Left lung (tissue), 10 donors: ENCODE measurements around the gene PRSS8. TPM values are rescaled to one million over a fixed set of nuclear protein-coding genes. Genes with fewer than 3 reads are reported as not detected.
"Not testable (repeated sequence)": the region's sequence is repeated elsewhere in the genome, so short reads cannot be mapped to it uniquely, and the experiment has no call there.

Source experiments
- ATAC-seq: fragments of 200-7000 bp; cut with Tn5 transposase; one replicate; pipeline ENCODE4 v1.9.1; 2020; ENCODE audit warnings: moderate library complexity
- DNase-seq, 4 donors: peaks; one replicate each; pipeline ENCODE4 v3.0.0-alpha.2; 2013 to 2020
- H3K27ac ChIP-seq, 2 donors: fragments of 200-600 bp; sonication (generic) in 1 of 2; one replicate each; pipeline versions ENCODE4 v1.5.0 to v1.8.0; 2020 to 2021
- H3K27me3 ChIP-seq, 2 donors: fragments of 200-600 bp; sonication (generic) in 1 of 2; one replicate each; pipeline versions ENCODE4 v1.5.0 to v1.8.0; 2020 to 2021
- H3K36me3 ChIP-seq, 2 donors: fragments of 200-600 bp; sonication (generic) in 1 of 2; one replicate each; pipeline versions ENCODE4 v1.5.0 to v1.8.0; 2020 to 2021
- H3K4me1 ChIP-seq, 2 donors: fragments of 200-600 bp; one replicate each; pipeline ENCODE4 v1.8.0; 2021
- H3K4me3 ChIP-seq, 2 donors: fragments of 200-600 bp; sonication (generic) in 1 of 2; one replicate each; pipeline versions ENCODE4 v1.5.0 to v1.8.0; 2020 to 2021; ENCODE audit warnings: mild to moderate bottlenecking in 1 of 2
- H3K9me3 ChIP-seq, 2 donors: fragments of 200-600 bp; sonication (generic) in 1 of 2; one replicate each; pipeline versions ENCODE4 v1.5.0 to v1.8.0; 2020 to 2021
- intact Hi-C, 2 donors: fragments of 100-400 bp; cut with DNase I; formaldehyde crosslinking; loops; one replicate each; pipeline versions ENCODE4 v1.11.2 to v1.14.2; 2022
- polyA plus RNA-seq, 6 donors: library from polyadenylated mRNA; unstranded; fragments of 120-200 nt; gene quantifications; one replicate each; pipeline ENCODE4 v1.2.1, GENCODE V29; 2013; ENCODE audit not compliant: insufficient read length in 6 of 6
- total RNA-seq, 2 donors: library from RNA; stranded (reverse); fragmentation: NEBNext Ultra II Directional; extraction: Animal tissue kit (Norgen Biotek cat#: 25700); gene quantifications; one replicate each; pipeline ENCODE4 v1.2.1, GENCODE V29; 2021
- TF ChIP-seq, protein P1 (sequence below), 2 donors: fragments of 200-600 bp; sonication (generic) in 1 of 2; IDR thresholded peaks; one replicate each; pipeline versions ENCODE4 v1.5.0 to v1.8.0; 2021; ENCODE audit warnings: antibody characterized with exemption in 2 of 2
- donor health status: DM: no; HTN: yes; CAD: no.
- donor health status: DM: no; HTN: no; CAD: no.

PRSS8 gene
- total and polyA plus RNA-seq, 8 donors, result 61.2 to 129 (median 107) TPM

DNA sequence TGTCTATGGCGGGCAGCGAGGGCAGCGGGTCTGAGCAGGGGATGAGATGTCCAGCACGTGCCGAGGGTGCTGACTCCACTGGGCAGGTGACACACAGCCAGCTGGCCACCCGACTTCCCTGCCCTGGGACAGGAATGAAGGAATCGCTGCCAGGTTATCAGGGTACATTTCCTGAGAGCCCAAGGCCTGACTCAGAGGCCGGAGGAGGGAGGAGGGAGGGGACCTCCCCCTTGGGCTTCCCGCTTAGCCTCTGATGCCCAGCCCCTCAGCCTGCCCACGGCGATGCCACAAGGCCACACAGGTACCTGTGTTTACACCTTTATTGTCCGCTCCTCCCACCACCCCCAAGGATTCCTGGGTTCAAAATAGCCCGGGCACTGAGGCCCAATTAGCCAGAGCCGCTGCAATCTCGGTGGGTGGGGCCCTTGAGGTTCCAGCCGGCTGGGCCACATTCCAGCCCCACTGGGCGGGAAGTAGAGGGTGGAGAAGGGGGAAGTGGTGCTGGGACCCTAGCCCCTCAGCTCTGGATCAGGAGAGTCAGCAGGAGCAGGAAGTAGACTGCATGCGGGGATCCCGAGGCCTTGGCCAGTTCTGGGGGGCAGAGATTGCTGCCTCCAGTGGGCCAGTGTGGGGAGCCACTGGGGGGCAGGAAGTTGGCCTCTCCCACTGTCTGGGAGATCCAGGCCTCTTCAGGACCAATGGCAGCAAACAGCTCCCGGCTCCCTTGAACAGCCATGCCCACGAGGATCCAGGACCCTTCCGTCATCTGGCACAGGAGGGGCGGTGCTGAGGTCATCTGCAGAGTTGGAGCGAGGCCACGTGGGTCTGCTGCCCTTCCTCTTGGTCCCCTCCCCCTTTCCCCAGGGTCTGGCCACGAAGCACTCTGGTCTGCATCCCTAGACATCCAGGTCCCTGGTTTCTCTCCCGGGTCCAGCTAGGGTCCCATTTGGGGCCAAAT is 3.4 kb upstream of the PRSS8 start:
- Histone ChIP-seq H3K9me3 (no peaks in the 10 kb centered on the region), H3K4me3 (peak overlapping the region in 1 of 2 donors; percentile 14), H3K27ac (peak overlapping the region; percentile 66 to 69), H3K4me1 (peaks cover 8 to 51% of the 10 kb centered on the region in 2 donors), H3K27me3 (peaks cover 0 to 8% of the 10 kb centered on the region in 2 donors), H3K36me3 (no peaks in the 10 kb centered on the region)
- intact Hi-C loops, result no loop called here
- DNase-seq (peak in 3 of 4 donors; percentile 84 to 89 (median 85)), ATAC-seq (peak; percentile 35)
- TF ChIP-seq, protein P1, sequence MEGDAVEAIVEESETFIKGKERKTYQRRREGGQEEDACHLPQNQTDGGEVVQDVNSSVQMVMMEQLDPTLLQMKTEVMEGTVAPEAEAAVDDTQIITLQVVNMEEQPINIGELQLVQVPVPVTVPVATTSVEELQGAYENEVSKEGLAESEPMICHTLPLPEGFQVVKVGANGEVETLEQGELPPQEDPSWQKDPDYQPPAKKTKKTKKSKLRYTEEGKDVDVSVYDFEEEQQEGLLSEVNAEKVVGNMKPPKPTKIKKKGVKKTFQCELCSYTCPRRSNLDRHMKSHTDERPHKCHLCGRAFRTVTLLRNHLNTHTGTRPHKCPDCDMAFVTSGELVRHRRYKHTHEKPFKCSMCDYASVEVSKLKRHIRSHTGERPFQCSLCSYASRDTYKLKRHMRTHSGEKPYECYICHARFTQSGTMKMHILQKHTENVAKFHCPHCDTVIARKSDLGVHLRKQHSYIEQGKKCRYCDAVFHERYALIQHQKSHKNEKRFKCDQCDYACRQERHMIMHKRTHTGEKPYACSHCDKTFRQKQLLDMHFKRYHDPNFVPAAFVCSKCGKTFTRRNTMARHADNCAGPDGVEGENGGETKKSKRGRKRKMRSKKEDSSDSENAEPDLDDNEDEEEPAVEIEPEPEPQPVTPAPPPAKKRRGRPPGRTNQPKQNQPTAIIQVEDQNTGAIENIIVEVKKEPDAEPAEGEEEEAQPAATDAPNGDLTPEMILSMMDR (IDR thresholded peaks at IDR 0.05), result no peak

DNA sequence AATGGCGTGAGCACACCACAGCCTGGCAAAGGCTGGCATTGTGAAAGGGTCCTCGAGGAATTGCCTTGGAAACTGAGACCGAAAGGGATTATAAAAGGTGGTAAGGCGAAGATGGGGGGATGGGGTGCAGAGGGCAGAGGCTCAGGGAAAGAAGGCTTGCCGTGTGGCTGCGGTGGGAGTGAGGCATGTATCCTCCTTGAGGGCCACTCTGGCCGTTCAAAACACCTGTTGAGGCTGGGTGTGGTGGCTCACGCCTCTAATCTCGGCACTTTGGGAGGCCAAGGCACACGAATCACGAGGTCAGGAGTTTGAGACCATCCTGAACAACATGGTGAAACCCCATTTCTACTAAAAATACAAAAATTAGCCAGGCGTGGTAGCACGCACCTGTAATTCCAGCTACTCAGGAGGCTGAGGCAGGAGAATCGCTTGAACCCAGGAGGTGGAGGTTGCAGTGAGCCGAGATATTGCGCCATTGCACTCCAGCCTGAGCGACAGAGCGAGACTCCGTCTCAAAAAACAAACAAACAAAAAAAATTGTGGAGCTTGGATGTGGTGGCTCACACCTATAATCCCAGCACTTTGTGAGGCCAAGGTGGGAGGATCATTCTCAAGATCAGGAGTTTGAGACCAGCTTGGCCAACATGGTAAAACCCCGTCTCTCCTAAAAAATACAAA is 1.4 kb upstream of the PRSS8 start:
- ATAC-seq, intact Hi-C loops, H3K27me3 ChIP-seq, H3K4me3 ChIP-seq, H3K36me3 ChIP-seq, H3K9me3 ChIP-seq, H3K27ac ChIP-seq: not testable (repeated sequence)
- DNase-seq, result peak in 1 of 4 donors; percentile 33
- H3K4me1 ChIP-seq, result peaks cover 11 to 59% of the 10 kb centered on the region in 2 donors

DNA sequence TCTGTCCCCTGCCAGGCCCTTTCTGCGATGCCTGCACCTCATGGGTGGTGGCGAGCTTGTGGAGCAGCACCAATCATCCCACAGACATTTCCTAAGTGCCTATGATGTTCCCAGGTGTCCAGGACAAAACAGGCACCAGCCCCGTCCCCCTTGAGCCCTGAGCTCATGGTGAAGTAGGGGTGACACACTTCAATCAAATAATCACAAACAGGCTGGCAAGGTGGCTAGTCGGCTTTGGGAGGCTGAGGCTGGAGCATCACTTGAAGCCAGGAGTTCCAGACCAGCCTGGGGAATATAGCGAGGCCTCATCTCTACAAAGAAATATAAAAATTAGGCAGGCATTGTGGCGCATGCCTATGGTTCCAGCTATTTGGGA is 748 bp upstream of the PRSS8 start:
- intact Hi-C loops, result no loop called here
- Histone ChIP-seq H3K4me1 (peaks cover 4 to 59% of the 10 kb centered on the region in 2 donors), H3K9me3 (no peaks in the 10 kb centered on the region), H3K36me3 (peaks cover 0 to 13% of the 10 kb centered on the region in 2 donors), H3K4me3 (no peak overlapping the region), H3K27me3 (peaks cover 0 to 8% of the 10 kb centered on the region in 2 donors), H3K27ac (no peak overlapping the region)
- ATAC-seq, result no peak
- TF ChIP-seq, protein P1 (IDR thresholded peaks at IDR 0.05), result no peak
- peak in 1 of 4 donors; percentile 37 for DNase-seq

DNA sequence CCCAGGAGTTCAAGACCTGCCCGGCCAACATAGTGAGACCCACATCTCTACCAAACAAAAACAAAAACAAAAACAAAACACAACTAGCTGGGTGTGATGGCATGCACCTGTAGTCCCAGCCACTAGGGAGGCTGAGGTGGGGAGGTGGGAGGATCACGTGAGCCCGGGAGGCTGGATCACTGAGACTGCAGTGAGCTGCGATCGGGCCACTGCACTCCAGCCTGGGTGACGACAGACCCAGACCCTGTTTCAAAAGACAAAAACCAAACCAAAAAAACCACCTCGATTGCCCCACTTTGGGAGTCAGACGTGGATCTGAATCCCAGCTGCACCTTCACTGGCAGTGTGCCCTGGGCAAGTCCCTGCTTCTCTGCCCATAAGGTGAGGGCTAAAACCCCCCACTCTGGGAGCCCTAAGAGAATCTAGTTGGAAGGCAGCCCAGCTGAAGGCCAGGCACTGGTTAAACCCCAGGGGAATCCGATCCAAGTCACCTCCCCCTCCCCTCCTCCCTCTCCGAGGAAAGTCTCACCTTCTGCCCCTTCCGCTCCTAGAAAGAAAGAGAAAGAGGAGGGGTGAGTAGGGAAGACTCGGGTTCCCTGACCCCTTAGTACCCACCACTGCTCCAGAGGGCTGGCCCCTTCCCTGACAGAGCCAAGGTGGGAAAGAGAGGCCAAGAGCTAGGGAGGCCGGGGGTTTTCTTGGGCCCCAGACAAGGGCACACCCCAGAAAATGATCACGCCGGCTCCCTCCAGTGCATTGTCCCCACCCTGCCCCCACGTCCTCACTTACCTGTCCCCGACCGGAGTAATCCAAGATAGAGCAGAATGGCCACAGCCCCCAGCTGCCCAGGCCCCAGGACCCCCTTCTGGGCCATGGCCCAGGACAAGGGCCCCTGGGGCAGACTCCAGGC is 647 bp downstream of the PRSS8 start:
- peaks cover 0 to 8% of the 10 kb centered on the region in 2 donors for H3K27me3 ChIP-seq
- intact Hi-C loops, result no loop called here
- no peaks in the 10 kb centered on the region for H3K9me3 ChIP-seq
- peak overlapping the region; percentile 35 to 42 for H3K4me3 ChIP-seq
- DNase-seq, result peak in 2 of 4 donors; percentile 63 to 85
- TF ChIP-seq, protein P1 (IDR thresholded peaks at IDR 0.05), result no peak
- H3K36me3 ChIP-seq, result peaks cover 0 to 27% of the 10 kb centered on the region in 2 donors
- peak; percentile 42 for ATAC-seq
- H3K27ac ChIP-seq, result peak overlapping the region; percentile 72 to 73
- H3K4me1 ChIP-seq, result peaks cover 4 to 63% of the 10 kb centered on the region in 2 donors

DNA sequence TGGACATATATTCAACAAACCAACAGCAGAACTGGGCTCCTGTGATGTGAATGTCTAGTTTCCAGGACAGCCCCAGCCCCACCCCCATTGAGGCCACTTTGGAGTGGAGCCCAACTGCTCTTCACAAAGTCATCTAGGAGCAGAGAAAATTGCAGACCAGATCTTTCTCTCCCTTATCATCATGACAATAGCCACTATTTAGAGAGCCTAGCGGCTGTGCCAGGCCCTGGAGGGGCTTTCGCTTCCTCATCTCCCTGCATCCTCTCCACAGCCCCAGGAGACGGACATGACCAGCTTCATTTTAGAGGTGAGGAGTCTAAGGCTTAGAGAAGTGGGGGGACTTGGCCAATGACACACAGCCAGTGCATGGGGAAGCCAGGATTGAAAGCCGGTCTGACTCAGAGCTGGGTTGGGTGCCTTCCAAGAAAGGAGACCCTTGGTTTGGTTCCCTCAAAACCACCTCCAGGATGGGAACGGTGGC is 1.4 kb downstream of the PRSS8 start:
- no peak for ATAC-seq
- Histone ChIP-seq H3K4me3 (peak overlapping the region; percentile 6 to 42), H3K27me3 (peaks cover 0 to 8% of the 10 kb centered on the region in 2 donors), H3K4me1 (peaks cover 10 to 67% of the 10 kb centered on the region in 2 donors), H3K36me3 (peaks cover 0 to 30% of the 10 kb centered on the region in 2 donors), H3K27ac (peak overlapping the region in 1 of 2 donors; percentile 72), H3K9me3 (no peaks in the 10 kb centered on the region)
- intact Hi-C loops, result no loop called here
- TF ChIP-seq, protein P1 (IDR thresholded peaks at IDR 0.05), result no peak
- DNase-seq, result peak in 1 of 4 donors; percentile 33
